ENCODE measurements around the gene C1RL. TPM values are rescaled to one million over a fixed set of nuclear protein-coding genes. Genes with fewer than 3 reads are reported as not detected.
A peak's percentile ranks its signal among the peaks of the same experiment; 100 is the strongest.

C1RL gene
- total RNA-seq, 1 experiment from 2014 or later, result 21.4 TPM

GRCh38 chr12:7092229-7092985, 16.6 kb downstream of the C1RL start, which contains the start of gene C1R:
Gene C1R (minus strand): TSS chr12:7092445. CDS start chr12:7092388, 57 bp downstream.
- DNase-seq (ENCODE audit: low spot score), result peak; percentile 91

- DNase-seq (ENCODE audit: low spot score), result no peak
These were observed 17.3 kb downstream of the C1RL start for GRCh38 chr12:7091660-7092228.

GRCh38 chr12:7091171-7091570, 17.8 kb downstream of the C1RL start:
- no peak for DNase-seq (ENCODE audit: low spot score)

- no peak for DNase-seq (ENCODE audit: low spot score)
These were observed 18.6 kb downstream of the C1RL start for GRCh38 chr12:7090222-7090998.

GRCh38 chr12:7089196-7089871, 19.7 kb downstream of the C1RL start:
- DNase-seq (ENCODE audit: low spot score), result no peak

GRCh38 chr12:7083125-7083524, 25.9 kb downstream of the C1RL start:
- DNase-seq (ENCODE audit: low spot score), result no peak

GRCh38 chr12:7081037-7081436, 28.0 kb downstream of the C1RL start:
- no peak for DNase-seq (ENCODE audit: low spot score)

GRCh38 chr12:7079826-7080125, 29.2 kb downstream of the C1RL start:
- DNase-seq (ENCODE audit: low spot score), result peak; percentile 53

- no peak for DNase-seq (ENCODE audit: low spot score)
These were observed 30.9 kb downstream of the C1RL start for GRCh38 chr12:7078163-7078562.

- DNase-seq (ENCODE audit: low spot score), result no peak
These were observed 32.5 kb downstream of the C1RL start for GRCh38 chr12:7076493-7076892.

- no peak for DNase-seq (ENCODE audit: low spot score)
These were observed 33.1 kb downstream of the C1RL start for GRCh38 chr12:7075939-7076338.

- DNase-seq (ENCODE audit: low spot score), result no peak
These were observed 33.5 kb downstream of the C1RL start for GRCh38 chr12:7075518-7075917.

- no peak for DNase-seq (ENCODE audit: low spot score)
These were observed 35.1 kb downstream of the C1RL start for GRCh38 chr12:7073946-7074345.

- no peak for DNase-seq (ENCODE audit: low spot score)
These were observed 36.5 kb downstream of the C1RL start for GRCh38 chr12:7072554-7072953.

- DNase-seq (ENCODE audit: low spot score), result no peak
These were observed 37.0 kb downstream of the C1RL start for GRCh38 chr12:7072035-7072434.

- DNase-seq (ENCODE audit: low spot score), result no peak
These were observed 39.6 kb downstream of the C1RL start for GRCh38 chr12:7069386-7069785.

- DNase-seq (ENCODE audit: low spot score), result no peak
These were observed 40.0 kb downstream of the C1RL start for GRCh38 chr12:7068994-7069346.

GRCh38 chr12:7068240-7068993, 40.6 kb downstream of the C1RL start:
- DNase-seq (ENCODE audit: low spot score), result no peak

- no peak for DNase-seq (ENCODE audit: low spot score)
These were observed 41.9 kb downstream of the C1RL start for GRCh38 chr12:7067096-7067495.

- no peak for DNase-seq (ENCODE audit: low spot score)
These were observed 42.4 kb downstream of the C1RL start for GRCh38 chr12:7066596-7066995.

GRCh38 chr12:7065073-7065623, 43.9 kb downstream of the C1RL start:
- DNase-seq (ENCODE audit: low spot score), result no peak

Data from H4 (cell line).